Measurements from ENCODE around the gene DNAH6. TPM values are rescaled to one million over a fixed set of nuclear protein-coding genes. Genes with fewer than 3 reads are reported as not detected.

DNAH6 gene
- total RNA-seq, 2 experiments from 2014 or later, result 0.83 to 1.0 TPM

- Mint-ChIP-seq H3K27me3 (no peaks in the 10 kb centered on the region), H3K27ac (no peak overlapping the region), H3K9me3 (peaks cover 41% of the 10 kb centered on the region), H3K4me1 (peaks cover 21% of the 10 kb centered on the region), H3K4me3 (no peak overlapping the region), H3K36me3 (peaks cover 53% of the 10 kb centered on the region)
- DNase-seq (no peak), ATAC-seq (ENCODE audit: low read depth) (no peak)
- POLR2A ChIA-PET, result no interaction called here
Measured at GRCh38 chr2:84776011-84776410, 259.7 kb downstream of the DNAH6 start.

DNA sequence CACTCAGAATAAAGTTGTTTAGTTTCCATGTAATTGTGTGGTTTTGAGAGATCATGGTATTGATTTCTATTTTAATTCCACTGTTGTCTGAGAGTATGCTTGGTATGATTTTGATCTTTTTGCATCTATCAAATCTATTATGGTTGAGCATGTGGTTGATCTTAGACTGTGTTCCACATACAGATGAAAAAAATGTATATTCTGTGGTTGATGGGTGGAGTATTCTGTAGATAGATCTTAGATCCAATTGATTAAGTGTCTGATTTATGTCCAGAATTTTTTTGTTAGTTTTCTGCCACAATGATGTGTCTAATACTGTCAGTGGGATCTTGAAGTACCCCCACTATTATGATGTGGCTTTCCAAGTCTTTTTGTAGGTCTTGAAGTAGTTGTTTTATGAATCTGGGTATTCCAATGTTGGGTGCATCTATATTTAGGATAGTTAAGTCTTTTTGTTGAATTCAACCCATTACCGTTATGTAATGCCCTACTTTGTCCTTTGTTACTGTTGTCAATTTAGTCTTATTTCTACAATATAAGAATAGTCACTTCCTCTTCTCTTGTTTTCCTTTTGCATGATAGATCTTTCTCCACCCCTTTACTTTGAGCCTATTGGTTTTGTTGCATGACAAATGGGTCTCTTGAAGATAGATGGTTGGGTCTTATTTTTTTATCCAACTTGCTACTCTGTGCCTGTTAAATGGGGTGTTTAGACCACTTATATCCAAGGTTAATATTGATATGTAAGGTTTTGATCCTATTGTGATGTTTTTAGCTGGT, 262.8 kb downstream of the DNAH6 start:
- Mint-ChIP-seq H3K36me3 (peaks cover 42% of the 10 kb centered on the region), H3K4me1 (peaks cover 48% of the 10 kb centered on the region), H3K9me3 (peaks cover 29% of the 10 kb centered on the region), H3K27me3 (no peaks in the 10 kb centered on the region), H3K4me3 (no peak overlapping the region), H3K27ac (peak overlapping the region; percentile 7)
- ATAC-seq (ENCODE audit: low read depth), result no peak
- POLR2A ChIA-PET, result no interaction called here
- no peak for DNase-seq

GRCh38 chr2:84779781-84780180, 263.5 kb downstream of the DNAH6 start:
- Mint-ChIP-seq H3K4me3 (no peak overlapping the region), H3K27ac (no peak overlapping the region), H3K9me3 (peaks cover 24% of the 10 kb centered on the region), H3K27me3 (no peaks in the 10 kb centered on the region), H3K36me3 (peaks cover 43% of the 10 kb centered on the region), H3K4me1 (peaks cover 54% of the 10 kb centered on the region)
- POLR2A ChIA-PET, result interaction anchor here (1.2 kb wide), 1 partner anchor 38 kb away, joined by 3 read pairs; no protein-coding TSS in a partner anchor
- DNase-seq (no peak), ATAC-seq (ENCODE audit: low read depth) (no peak)

GRCh38 chr2:84781942-84782716, 265.8 kb downstream of the DNAH6 start:
- H3K4me1 Mint-ChIP-seq, result peaks cover 59% of the 10 kb centered on the region

GRCh38 chr2:84782717-84783442, 266.6 kb downstream of the DNAH6 start:
- H3K27me3 Mint-ChIP-seq, result no peaks in the 10 kb centered on the region
- ATAC-seq (ENCODE audit: low read depth) (peak; percentile 69), DNase-seq (no peak)
- POLR2A ChIA-PET, result interaction anchor here (0.7 to 2.3 kb wide), 11 partner anchors 21 to 132 kb away, joined by 3 to 11 read pairs (median 3); partner anchors contain the start of gene TRABD2A
- peaks cover 8% of the 10 kb centered on the region for H3K9me3 Mint-ChIP-seq
- peaks cover 39% of the 10 kb centered on the region for H3K36me3 Mint-ChIP-seq
- H3K4me1 Mint-ChIP-seq, result peaks cover 59% of the 10 kb centered on the region
- peak overlapping the region; percentile 93 for H3K27ac Mint-ChIP-seq
- H3K4me3 Mint-ChIP-seq, result peak overlapping the region; percentile 71

More at GRCh38 chr2:84781942-84782716, 265.8 kb downstream of the DNAH6 start:
- Mint-ChIP-seq H3K36me3 (peaks cover 38% of the 10 kb centered on the region), H3K9me3 (peaks cover 11% of the 10 kb centered on the region), H3K27me3 (no peaks in the 10 kb centered on the region), H3K4me3 (peak overlapping the region; percentile 71), H3K27ac (peak overlapping the region; percentile 93)
- DNase-seq (peak; percentile 48), ATAC-seq (ENCODE audit: low read depth) (peak; percentile 93)
- POLR2A ChIA-PET, result interaction anchor here (0.7 to 2.3 kb wide), 8 partner anchors 41 to 131 kb away, joined by 3 to 11 read pairs (median 5); no protein-coding TSS in a partner anchor

DNA sequence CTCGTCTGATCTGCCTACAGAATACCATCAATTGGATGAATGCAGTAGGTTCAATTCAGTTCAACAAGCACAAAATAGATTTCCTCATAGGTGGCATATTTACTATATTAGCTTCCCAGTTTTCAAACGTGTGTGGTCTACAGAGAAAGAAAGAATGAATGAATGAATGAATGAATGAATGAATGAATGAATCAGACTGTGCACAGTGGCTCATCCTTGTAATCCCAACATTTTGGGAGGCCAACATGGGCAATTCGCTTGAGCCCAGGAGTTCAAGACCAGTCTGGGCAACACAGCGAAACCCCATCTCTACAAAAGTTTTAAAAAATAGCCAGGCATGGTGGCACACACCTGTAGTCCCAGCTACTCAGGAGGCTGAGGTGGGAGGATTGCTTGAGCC, 269.7 kb downstream of the DNAH6 start:
- ATAC-seq (ENCODE audit: low read depth) (no peak), DNase-seq (no peak)
- Mint-ChIP-seq H3K36me3 (peaks cover 24% of the 10 kb centered on the region), H3K9me3 (peaks cover 1% of the 10 kb centered on the region), H3K27ac (no peak overlapping the region), H3K27me3 (no peaks in the 10 kb centered on the region), H3K4me1 (peaks cover 39% of the 10 kb centered on the region), H3K4me3 (no peak overlapping the region)
- POLR2A ChIA-PET, result no interaction called here

DNA sequence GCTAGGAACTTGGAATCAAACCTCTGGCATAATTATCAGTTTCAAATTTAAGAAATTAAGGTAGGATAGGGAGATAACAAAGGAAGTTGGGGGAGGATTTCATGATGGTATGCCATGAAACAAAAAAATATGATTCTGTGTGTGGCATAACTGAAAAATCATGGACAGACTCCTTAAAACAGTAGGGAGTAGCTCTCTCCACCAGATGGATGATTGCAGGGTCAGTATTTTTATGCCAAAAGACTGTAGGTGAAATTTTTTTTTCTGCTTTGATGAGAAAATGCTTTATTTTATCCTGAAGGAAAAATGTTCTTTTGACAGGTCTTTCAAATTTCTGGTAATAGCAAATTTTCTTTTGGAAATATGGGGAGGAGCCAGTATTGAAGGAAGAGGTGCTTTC, 270.3 kb downstream of the DNAH6 start:
- Mint-ChIP-seq H3K4me1 (peaks cover 32% of the 10 kb centered on the region), H3K4me3 (no peak overlapping the region), H3K9me3 (peaks cover 1% of the 10 kb centered on the region), H3K27ac (no peak overlapping the region), H3K36me3 (peaks cover 22% of the 10 kb centered on the region), H3K27me3 (no peaks in the 10 kb centered on the region)
- POLR2A ChIA-PET, result no interaction called here
- DNase-seq (no peak), ATAC-seq (ENCODE audit: low read depth) (no peak)

DNA sequence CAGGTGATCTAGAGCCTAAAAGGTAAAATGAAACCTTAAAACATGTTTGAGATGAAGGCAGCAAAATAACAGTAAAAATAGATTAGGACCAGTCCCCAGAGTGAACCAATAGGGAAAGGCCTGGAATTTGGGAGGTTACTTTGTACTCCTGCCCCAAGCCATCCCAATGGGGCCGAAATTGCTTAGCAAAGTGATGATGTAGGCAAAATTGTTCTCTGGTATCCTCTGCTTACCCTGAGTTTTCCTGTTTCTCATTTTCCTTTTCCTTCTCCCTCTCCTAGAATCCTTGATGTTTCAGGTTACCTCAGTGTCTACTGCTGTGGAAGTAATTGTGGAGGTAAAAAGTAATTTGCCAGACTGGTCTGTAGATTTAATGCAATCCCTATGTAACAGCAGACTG, 271.7 kb downstream of the DNAH6 start:
- ATAC-seq (ENCODE audit: low read depth), result no peak
- DNase-seq, result no peak
- Mint-ChIP-seq H3K4me1 (peaks cover 21% of the 10 kb centered on the region), H3K36me3 (peaks cover 23% of the 10 kb centered on the region), H3K9me3 (peaks cover 3% of the 10 kb centered on the region), H3K4me3 (no peak overlapping the region), H3K27me3 (no peaks in the 10 kb centered on the region), H3K27ac (no peak overlapping the region)
- POLR2A ChIA-PET, result no interaction called here

DNA sequence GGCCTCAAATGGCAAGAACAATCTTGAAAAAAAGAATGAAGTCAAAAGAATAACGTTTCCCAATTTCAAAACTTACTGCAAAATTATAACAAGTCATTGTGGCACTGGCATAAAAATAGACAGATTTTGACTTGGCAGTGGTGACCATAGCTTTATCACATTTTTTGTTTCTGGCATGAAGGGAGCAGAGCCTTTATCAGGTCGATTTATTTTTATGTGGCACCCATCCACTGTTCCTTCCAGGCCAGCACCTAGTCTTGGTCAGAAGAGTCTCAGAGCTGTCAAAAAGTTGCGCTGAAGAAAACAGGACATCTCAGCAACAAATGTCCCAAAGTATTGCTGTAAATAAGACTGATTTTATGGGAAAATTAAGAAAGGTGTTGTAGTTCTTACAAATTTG, 272.2 kb downstream of the DNAH6 start:
- POLR2A ChIA-PET, result no interaction called here
- no peak for ATAC-seq (ENCODE audit: low read depth)

GRCh38 chr2:84792856-84793522, 276.7 kb downstream of the DNAH6 start:
- Mint-ChIP-seq H3K36me3 (peaks cover 6% of the 10 kb centered on the region), H3K27me3 (no peaks in the 10 kb centered on the region), H3K4me1 (peaks cover 2% of the 10 kb centered on the region), H3K4me3 (no peak overlapping the region), H3K9me3 (peaks cover 9% of the 10 kb centered on the region), H3K27ac (no peak overlapping the region)
- DNase-seq, result no peak
- POLR2A ChIA-PET, result no interaction called here
- no peak for ATAC-seq (ENCODE audit: low read depth)

More for the DNA sequence above, 272.2 kb downstream of the DNAH6 start:
- peaks cover 17% of the 10 kb centered on the region for H3K4me1 Mint-ChIP-seq
- peaks cover 26% of the 10 kb centered on the region for H3K36me3 Mint-ChIP-seq
- H3K27me3 Mint-ChIP-seq, result no peaks in the 10 kb centered on the region
- H3K27ac Mint-ChIP-seq, result no peak overlapping the region
- H3K4me3 Mint-ChIP-seq, result no peak overlapping the region
- peaks cover 6% of the 10 kb centered on the region for H3K9me3 Mint-ChIP-seq
- no peak for DNase-seq

- Mint-ChIP-seq H3K4me1 (peaks cover 2% of the 10 kb centered on the region), H3K27me3 (no peaks in the 10 kb centered on the region), H3K36me3 (peaks cover 4% of the 10 kb centered on the region), H3K9me3 (peaks cover 8% of the 10 kb centered on the region), H3K27ac (no peak overlapping the region), H3K4me3 (no peak overlapping the region)
- ATAC-seq (ENCODE audit: low read depth) (no peak), DNase-seq (no peak)
- POLR2A ChIA-PET, result no interaction called here
Measured at GRCh38 chr2:84793641-84794040, 277.3 kb downstream of the DNAH6 start.

GRCh38 chr2:84796798-84797197, 280.5 kb downstream of the DNAH6 start:
- POLR2A ChIA-PET, result no interaction called here
- DNase-seq, result no peak
- H3K27me3 Mint-ChIP-seq, result no peaks in the 10 kb centered on the region
- ATAC-seq (ENCODE audit: low read depth), result no peak
- H3K4me3 Mint-ChIP-seq, result no peak overlapping the region
- H3K36me3 Mint-ChIP-seq, result peaks cover 6% of the 10 kb centered on the region
- H3K27ac Mint-ChIP-seq, result no peak overlapping the region
- peaks cover 9% of the 10 kb centered on the region for H3K4me1 Mint-ChIP-seq
- peaks cover 9% of the 10 kb centered on the region for H3K9me3 Mint-ChIP-seq

DNA sequence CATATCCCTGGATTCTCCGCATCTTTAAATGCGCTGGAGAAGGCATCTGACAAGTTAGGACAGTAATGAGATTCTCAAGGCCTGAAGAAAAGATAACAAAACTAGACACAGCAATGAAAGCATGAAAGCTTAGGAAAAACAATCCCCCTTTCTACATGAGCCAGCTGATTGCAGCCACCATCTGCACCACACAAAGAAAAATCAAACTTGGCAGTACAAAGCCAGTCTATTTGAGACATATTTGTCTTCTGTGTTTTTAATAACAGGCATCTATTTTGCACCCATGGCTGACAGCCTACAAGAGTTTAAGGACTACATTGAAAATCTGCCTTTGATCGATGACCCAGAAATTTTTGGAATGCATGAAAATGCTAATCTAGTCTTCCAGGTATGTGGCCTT, 281.0 kb downstream of the DNAH6 start:
- peaks cover 11% of the 10 kb centered on the region for H3K36me3 Mint-ChIP-seq
- ATAC-seq (ENCODE audit: low read depth) (no peak), DNase-seq (no peak)
- POLR2A ChIA-PET, result no interaction called here
- H3K9me3 Mint-ChIP-seq, result peaks cover 14% of the 10 kb centered on the region
- no peak overlapping the region for H3K27ac Mint-ChIP-seq
- H3K4me3 Mint-ChIP-seq, result no peak overlapping the region
- no peaks in the 10 kb centered on the region for H3K27me3 Mint-ChIP-seq
- H3K4me1 Mint-ChIP-seq, result peaks cover 9% of the 10 kb centered on the region
